Measurements from ENCODE around the gene KCNC3.
A peak's percentile ranks its signal among the peaks of the same experiment; 100 is the strongest.

DNA sequence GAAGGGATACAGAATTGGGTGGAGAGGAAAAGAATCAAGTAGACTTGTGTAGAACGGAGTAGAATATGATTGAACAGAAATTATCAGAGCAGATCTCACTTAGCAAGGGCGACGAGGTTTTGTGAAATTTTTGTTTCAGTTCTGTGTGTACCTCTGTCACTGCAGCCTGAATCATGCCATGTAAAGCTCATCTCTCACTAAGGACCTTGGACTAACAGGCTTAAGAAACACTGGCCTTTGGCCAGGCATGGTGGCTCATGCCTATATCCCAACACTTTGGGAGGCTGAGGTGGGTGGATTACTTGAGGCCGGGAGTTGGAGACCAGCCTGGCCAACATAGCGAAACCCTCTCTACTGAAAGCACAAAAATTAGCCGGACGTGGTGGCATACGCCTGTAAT is 63.1 kb downstream of the KCNC3 start:
- TF ChIP-seq, protein P1, sequence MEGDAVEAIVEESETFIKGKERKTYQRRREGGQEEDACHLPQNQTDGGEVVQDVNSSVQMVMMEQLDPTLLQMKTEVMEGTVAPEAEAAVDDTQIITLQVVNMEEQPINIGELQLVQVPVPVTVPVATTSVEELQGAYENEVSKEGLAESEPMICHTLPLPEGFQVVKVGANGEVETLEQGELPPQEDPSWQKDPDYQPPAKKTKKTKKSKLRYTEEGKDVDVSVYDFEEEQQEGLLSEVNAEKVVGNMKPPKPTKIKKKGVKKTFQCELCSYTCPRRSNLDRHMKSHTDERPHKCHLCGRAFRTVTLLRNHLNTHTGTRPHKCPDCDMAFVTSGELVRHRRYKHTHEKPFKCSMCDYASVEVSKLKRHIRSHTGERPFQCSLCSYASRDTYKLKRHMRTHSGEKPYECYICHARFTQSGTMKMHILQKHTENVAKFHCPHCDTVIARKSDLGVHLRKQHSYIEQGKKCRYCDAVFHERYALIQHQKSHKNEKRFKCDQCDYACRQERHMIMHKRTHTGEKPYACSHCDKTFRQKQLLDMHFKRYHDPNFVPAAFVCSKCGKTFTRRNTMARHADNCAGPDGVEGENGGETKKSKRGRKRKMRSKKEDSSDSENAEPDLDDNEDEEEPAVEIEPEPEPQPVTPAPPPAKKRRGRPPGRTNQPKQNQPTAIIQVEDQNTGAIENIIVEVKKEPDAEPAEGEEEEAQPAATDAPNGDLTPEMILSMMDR (IDR thresholded peaks at IDR 0.05; ENCODE audit: low read depth, low read length, missing input control) = no peak
- TF ChIP-seq SP1 (IDR thresholded peaks at IDR 0.05) (peak; percentile 39), YY1 (IDR thresholded peaks at IDR 0.05) (no peak), JUND (IDR thresholded peaks at IDR 0.05) (no peak), EGR1 (IDR thresholded peaks at IDR 0.05; ENCODE audit: low read depth in 2 of 2) (no peak), GABPA (IDR thresholded peaks at IDR 0.05 in 1 of 2, conservative IDR thresholded peaks at IDR 0.05 in 1 of 2) (no peak), RAD21 (IDR thresholded peaks at IDR 0.05) (no peak), FOXA2 (IDR thresholded peaks at IDR 0.05) (no peak), FOXA1 (IDR thresholded peaks at IDR 0.05) (no peak), TAF1 (conservative IDR thresholded peaks at IDR 0.05) (no peak), HNF4G (IDR thresholded peaks at IDR 0.05) (no peak)
- TF ChIP-seq, protein P2, sequence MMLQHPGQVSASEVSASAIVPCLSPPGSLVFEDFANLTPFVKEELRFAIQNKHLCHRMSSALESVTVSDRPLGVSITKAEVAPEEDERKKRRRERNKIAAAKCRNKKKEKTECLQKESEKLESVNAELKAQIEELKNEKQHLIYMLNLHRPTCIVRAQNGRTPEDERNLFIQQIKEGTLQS (IDR thresholded peaks at IDR 0.05) = no peak
- TF ChIP-seq, protein P3, sequence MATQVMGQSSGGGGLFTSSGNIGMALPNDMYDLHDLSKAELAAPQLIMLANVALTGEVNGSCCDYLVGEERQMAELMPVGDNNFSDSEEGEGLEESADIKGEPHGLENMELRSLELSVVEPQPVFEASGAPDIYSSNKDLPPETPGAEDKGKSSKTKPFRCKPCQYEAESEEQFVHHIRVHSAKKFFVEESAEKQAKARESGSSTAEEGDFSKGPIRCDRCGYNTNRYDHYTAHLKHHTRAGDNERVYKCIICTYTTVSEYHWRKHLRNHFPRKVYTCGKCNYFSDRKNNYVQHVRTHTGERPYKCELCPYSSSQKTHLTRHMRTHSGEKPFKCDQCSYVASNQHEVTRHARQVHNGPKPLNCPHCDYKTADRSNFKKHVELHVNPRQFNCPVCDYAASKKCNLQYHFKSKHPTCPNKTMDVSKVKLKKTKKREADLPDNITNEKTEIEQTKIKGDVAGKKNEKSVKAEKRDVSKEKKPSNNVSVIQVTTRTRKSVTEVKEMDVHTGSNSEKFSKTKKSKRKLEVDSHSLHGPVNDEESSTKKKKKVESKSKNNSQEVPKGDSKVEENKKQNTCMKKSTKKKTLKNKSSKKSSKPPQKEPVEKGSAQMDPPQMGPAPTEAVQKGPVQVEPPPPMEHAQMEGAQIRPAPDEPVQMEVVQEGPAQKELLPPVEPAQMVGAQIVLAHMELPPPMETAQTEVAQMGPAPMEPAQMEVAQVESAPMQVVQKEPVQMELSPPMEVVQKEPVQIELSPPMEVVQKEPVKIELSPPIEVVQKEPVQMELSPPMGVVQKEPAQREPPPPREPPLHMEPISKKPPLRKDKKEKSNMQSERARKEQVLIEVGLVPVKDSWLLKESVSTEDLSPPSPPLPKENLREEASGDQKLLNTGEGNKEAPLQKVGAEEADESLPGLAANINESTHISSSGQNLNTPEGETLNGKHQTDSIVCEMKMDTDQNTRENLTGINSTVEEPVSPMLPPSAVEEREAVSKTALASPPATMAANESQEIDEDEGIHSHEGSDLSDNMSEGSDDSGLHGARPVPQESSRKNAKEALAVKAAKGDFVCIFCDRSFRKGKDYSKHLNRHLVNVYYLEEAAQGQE (IDR thresholded peaks at IDR 0.05) = no peak
- TF ChIP-seq, protein P4, sequence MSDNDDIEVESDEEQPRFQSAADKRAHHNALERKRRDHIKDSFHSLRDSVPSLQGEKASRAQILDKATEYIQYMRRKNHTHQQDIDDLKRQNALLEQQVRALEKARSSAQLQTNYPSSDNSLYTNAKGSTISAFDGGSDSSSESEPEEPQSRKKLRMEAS (IDR thresholded peaks at IDR 0.05) = no peak
